Vagina (tissue), 2 donors: ENCODE measurements around the gene CNIH2.
"Not testable (repeated sequence)": the region's sequence is repeated elsewhere in the genome, so short reads cannot be mapped to it uniquely, and the experiment has no call there.

Experiments
- POLR2A ChIP-seq, 2 donors: fragments of 450-650 bp; IDR thresholded peaks; one replicate each; pipeline ENCODE4 v1.6.1; 2017; ENCODE audit warnings: antibody characterized with exemption in 2 of 2, mild to moderate bottlenecking in 2 of 2, moderate library complexity in 2 of 2
- TF ChIP-seq, protein P1 (sequence below), 3 experiments: fragments of 450-650 bp in 2 of 3; fragments of 200-600 bp in 1 of 3; sonication (generic) in 1 of 3; IDR thresholded peaks; one replicate each; pipeline ENCODE4 v1.5.1; 2017 to 2019; ENCODE audit warnings: antibody characterized with exemption in 3 of 3, mild to moderate bottlenecking in 2 of 3, moderate library complexity in 2 of 3

DNA sequence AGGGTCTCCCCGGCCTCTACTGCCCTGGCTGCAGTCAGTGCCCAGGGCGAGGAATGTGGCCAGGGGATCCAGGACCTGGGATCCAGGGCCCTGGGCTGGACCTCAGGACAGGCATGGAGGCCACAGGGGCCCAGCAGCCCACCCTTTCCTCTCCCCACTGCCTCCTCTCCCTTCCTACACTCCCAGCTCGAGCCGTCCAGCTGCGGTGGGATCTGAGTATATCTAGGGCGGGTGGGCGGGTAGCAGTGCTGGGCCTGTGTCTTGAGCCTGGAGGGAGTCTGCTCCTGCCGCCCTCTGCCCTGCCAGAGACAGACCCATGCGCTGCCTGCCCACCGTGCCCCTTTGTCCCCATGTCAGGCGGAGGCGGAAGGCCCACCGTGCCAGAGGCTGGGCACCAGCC lies 1.4 kb upstream of the CNIH2 start:
- TF ChIP-seq, protein P1, sequence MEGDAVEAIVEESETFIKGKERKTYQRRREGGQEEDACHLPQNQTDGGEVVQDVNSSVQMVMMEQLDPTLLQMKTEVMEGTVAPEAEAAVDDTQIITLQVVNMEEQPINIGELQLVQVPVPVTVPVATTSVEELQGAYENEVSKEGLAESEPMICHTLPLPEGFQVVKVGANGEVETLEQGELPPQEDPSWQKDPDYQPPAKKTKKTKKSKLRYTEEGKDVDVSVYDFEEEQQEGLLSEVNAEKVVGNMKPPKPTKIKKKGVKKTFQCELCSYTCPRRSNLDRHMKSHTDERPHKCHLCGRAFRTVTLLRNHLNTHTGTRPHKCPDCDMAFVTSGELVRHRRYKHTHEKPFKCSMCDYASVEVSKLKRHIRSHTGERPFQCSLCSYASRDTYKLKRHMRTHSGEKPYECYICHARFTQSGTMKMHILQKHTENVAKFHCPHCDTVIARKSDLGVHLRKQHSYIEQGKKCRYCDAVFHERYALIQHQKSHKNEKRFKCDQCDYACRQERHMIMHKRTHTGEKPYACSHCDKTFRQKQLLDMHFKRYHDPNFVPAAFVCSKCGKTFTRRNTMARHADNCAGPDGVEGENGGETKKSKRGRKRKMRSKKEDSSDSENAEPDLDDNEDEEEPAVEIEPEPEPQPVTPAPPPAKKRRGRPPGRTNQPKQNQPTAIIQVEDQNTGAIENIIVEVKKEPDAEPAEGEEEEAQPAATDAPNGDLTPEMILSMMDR (IDR thresholded peaks at IDR 0.05): not testable (repeated sequence)
- not testable (repeated sequence) for TF ChIP-seq POLR2A (IDR thresholded peaks at IDR 0.05)
